EH (cell line): ENCODE results near the gene AGAP3.

Source experiments
- DNase-seq: peaks from one replicate; pipeline ENCODE4 v3.0.0-alpha.2; 2015; ENCODE audit warnings: low read depth

AGAP3 gene

DNA sequence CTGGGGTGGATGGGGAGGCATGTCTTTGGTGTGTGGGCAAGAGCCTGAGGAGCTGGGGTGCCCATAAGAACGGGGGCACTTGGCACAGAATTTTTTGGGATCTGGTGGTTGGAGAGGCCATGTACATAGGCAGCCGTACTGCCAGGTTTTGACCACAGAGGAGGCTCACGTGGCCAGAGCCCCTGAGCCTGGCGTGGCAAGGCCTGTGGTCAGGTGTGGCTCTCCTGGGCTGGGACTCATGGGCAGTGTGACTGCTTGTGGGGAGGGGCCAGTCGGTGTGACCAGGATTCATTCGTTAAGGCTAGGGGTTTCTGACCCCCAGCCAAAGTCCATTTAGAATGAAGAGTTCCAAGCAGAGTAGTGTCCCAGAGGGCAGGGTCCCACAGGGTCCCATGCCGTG, 38.2 kb downstream of the AGAP3 start:
- no peak for DNase-seq

- DNase-seq: no peak
Observed at GRCh38 chr7:151124899-151125399, 38.7 kb downstream of the AGAP3 start.

GRCh38 chr7:151125470-151125845, 39.2 kb downstream of the AGAP3 start:
- DNase-seq: peak; percentile 17

- DNase-seq: no peak
Observed at GRCh38 chr7:151125846-151126481, 39.7 kb downstream of the AGAP3 start.

GRCh38 chr7:151126491-151127137, 40.3 kb downstream of the AGAP3 start:
- DNase-seq: no peak

- no peak for DNase-seq
Observed at GRCh38 chr7:151128144-151128543, 41.9 kb downstream of the AGAP3 start.

GRCh38 chr7:151128716-151129115, 42.4 kb downstream of the AGAP3 start:
- no peak for DNase-seq

- no peak for DNase-seq
Observed at GRCh38 chr7:151129117-151129959, 43.1 kb downstream of the AGAP3 start.

GRCh38 chr7:151129960-151130591, 43.8 kb downstream of the AGAP3 start:
- no peak for DNase-seq

GRCh38 chr7:151130741-151131157, 44.5 kb downstream of the AGAP3 start:
- DNase-seq: no peak

DNA sequence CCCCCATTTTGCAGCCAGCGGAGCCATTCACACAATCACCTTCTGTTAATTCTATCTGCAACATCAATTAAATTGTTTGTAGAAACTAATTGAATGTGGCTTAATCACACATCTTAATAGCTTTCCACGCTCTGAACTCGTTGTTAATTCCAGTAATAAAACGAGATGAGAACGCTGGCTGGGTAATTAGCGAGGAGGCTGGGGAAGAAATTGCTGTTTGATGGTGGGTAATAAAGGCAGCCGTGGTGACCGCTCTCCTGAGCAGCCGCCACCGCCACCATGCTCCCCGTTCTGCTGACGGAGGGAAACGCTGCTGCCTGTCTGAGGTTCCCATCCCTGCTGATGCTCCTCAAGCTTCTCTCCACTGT, 44.9 kb downstream of the AGAP3 start:
- no peak for DNase-seq

DNA sequence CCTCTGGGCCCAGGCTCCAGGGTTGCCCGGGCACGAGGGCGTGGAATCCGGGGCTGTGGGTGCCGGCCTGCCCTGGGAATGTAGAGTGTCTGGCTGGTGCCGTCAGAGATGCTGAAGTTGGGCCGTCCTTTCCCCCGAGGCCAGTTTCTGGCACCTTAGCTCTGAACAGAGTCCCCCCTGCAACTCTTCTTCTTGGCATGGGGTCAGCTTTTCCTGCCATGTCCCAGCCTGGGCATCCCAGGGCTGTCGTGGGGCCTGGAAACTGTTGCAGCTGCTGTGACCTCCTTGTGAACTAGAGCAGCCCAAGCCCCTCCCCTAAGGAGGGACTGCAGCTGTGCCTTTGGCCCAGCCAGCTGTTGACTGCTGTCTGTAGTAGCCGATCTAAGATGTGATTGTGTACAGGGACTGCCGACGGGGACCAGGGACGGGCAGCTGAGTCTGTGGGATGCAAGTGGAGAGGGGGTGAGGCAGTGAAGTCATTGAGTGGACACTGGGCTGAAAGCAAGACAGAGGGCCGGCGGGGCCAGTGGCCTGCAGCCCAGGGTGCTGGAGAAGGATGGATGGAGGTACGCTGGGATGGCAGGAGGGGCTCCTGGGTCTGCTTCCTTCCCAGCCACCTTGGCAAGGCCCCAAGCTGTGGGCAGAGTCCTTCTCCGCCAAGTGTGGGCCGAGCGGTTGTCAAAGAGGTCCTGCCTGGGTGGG, 45.5 kb downstream of the AGAP3 start:
- no peak for DNase-seq

DNA sequence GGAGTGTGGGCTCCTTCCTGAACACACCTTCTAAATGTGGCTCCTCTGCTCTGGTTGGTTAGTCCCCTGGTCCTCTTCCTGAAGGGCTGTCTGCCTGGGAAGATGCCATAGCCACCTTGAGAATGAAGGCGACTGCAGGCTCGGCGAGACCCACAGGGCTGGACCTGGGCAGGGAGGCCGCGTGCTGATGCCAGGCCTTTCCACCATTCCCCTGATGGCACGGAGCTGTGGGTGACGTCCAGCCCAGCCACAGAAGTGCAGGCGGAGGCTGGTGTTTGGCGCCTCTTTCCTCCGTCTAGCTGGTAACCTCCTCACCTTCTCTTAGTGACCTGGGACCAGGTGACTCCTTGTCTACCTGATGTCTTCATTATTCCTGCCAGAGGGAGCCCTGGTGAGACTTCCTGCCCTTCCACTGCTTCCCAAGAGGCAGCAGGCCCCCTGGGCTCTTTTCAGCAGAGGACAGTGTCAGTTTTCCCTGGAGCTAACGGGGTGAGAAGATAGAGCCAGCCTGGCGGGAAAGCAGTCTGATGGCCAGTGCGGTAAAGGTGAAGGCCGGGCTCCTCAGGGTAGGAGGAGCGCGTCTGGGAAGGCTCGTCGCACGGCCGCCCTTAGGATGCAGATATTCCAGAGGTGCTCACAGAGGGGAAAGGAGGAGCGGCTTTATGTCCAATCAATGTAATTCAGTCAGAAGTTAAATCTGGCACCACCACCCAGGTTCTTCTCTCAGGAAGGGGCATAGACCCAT, 46.4 kb downstream of the AGAP3 start:
- DNase-seq: no peak

GRCh38 chr7:151133266-151133985, 47.2 kb downstream of the AGAP3 start:
- no peak for DNase-seq

DNA sequence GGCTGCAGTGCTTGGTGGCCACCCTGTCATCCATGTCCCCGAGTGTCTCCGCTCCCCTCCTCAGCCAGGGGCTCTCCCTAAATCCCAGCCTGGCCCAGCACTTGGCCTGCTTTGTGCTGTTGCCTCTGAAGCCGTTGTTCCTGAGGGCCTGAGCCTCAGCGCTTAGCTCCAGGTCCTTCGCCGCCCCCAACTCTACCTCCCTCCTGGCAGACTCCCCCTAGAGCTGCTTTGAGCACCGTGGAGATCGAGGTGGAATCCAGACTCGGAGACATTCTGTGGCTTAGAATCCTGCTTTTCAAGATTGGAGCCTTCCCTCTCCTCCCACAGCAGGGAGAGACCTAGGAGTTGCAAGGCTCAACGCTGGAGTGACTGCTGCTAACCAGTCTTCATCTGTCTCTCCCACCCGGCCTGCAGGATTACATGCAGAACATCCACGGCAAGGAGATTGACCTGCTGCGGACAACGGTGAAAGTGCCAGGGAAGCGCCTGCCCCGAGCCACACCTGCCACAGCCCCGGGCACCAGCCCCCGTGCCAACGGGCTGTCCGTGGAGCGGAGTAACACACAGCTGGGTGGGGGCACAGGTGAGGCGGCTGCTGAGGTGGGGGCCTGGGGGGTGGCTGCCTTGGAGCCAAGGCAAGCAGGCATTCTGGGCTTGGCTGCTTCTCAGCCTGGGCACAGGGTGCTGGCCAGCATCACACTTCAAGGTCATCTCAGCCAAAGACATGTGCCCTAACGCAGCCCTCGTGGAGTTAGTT, 47.9 kb downstream of the AGAP3 start:
- DNase-seq: no peak

GRCh38 chr7:151134743-151135524, 48.7 kb downstream of the AGAP3 start:
- DNase-seq: no peak

- no peak for DNase-seq
Observed at GRCh38 chr7:151135525-151135845, 49.2 kb downstream of the AGAP3 start.

DNA sequence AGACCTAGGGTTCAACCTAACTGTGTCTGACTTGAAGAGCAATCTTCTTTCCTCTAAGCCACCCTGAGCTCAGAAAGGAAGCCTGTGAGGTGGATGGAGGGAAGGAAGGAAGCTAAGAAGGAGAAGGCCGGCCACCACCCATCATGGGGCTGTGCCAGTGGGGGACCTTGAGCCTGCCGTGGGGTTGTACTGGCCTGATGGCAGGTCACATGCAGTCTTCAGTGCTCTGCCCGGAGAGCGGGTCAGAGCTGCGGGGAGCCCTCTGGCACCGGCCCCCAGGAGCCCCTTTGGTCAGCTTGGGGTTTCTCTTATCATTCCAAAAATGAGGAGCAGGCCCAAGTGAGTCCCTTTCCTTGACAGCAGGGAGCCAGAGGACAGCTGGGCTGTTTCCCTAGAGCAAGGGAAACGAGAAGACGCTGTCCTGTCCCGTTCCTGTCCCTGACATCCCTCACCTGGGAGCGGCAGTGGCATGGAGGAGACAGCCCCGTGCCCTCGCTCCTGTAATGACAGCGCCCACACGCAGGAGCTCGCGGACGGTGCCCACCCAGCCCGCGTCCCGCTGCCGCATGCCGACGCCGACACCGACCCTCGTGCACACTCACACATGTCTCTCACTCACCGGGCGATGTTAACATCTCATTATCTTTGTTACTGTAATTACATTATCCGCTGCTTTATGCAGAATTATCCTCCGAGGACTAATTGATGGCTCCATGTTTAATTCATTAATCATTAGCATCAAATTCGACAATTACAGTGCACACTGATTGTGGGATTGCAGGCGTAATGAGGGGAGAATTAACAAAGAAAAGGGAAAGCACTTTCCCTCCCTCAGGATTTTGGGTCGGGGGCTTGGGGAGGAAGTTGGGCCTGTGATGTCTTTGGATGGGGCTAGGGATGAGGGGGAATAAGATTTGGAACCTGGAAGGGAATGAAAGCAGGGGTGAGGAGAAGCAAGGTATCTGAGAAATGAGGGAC, 49.9 kb downstream of the AGAP3 start:
- no peak for DNase-seq
